Naive thymus-derived CD8-positive, alpha-beta T cell (primary cell): Measurements from ENCODE around the gene CCR3. TPM values are rescaled to one million over a fixed set of nuclear protein-coding genes. Genes with fewer than 3 reads are reported as not detected.

Source experiments
- ATAC-seq, 2 donors: fragments of 150-1000 bp; cut with Tn5 transposase in 1 of 2; sonication (Bioruptor Pico), chemical (Tn5 transposase) in 1 of 2; 1 replicate in 1 of 2; 2 replicates in 1 of 2; pipeline ENCODE4 v1.10.0; 2021; ENCODE audit warnings: mild to moderate bottlenecking in 2 of 2, moderate library complexity in 2 of 2
- POLR2A ChIA-PET: fragments of 350-600 bp; sonication (Branson Sonifier 250); formaldehyde crosslinking; loops from one replicate; lab custom pipeline; 2021; ENCODE audit warnings: antibody characterized with exemption; lab: Charles Lee
- DNase-seq, 10 donors: peaks; one replicate each; pipeline versions ENCODE4 v3.0.0 to v3.0.0-alpha.2; 2020 to 2022
- H3K27ac Mint-ChIP-seq, 10 donors: one replicate each; pipeline ENCODE4 v1.8.0; 2020 to 2022; ENCODE audit warnings: mild to moderate bottlenecking in 10 of 10, mixed read lengths in 10 of 10, moderate library complexity in 4 of 10, inconsistent platforms in 1 of 10
- H3K27me3 Mint-ChIP-seq, 5 donors: one replicate each; pipeline ENCODE4 v1.8.0; 2021 to 2022; ENCODE audit warnings: mixed read lengths in 5 of 5
- H3K36me3 Mint-ChIP-seq, 3 donors: one replicate each; pipeline ENCODE4 v1.8.0; 2020 to 2022; ENCODE audit warnings: mixed read lengths in 3 of 3, mild to moderate bottlenecking in 2 of 3, inconsistent platforms in 1 of 3
- H3K4me1 Mint-ChIP-seq, 4 donors: one replicate each; pipeline ENCODE4 v1.8.0; 2021 to 2022; ENCODE audit warnings: mixed read lengths in 4 of 4
- H3K4me3 Mint-ChIP-seq, 10 donors: one replicate each; pipeline ENCODE4 v1.8.0; 2020 to 2022; ENCODE audit warnings: mild to moderate bottlenecking in 10 of 10, mixed read lengths in 10 of 10, moderate library complexity in 6 of 10, inconsistent platforms in 1 of 10
- H3K9me3 Mint-ChIP-seq, 9 donors: one replicate each; pipeline ENCODE4 v1.8.0; 2020 to 2022; ENCODE audit warnings: mixed read lengths in 9 of 9, mild to moderate bottlenecking in 3 of 9, inconsistent platforms in 1 of 9, moderate library complexity in 1 of 9
- polyA plus RNA-seq, 3 donors: library from polyadenylated mRNA; unstranded; fragments of 300-500 nt; fragmentation: Illumina TruSeq; gene quantifications; one replicate each; pipeline ENCODE4 v1.2.3, GENCODE V29; 2021
- total RNA-seq, 8 experiments: library from RNA in 2 of 8; stranded (reverse) in 2 of 8; gene quantifications; one replicate each; pipeline ENCODE4 v1.2.3 and lab custom pipeline; 2021 to 2026

The CCR3 gene
- total and polyA plus RNA-seq, 5 experiments from 2014 or later, result not detected

- peak within 1 kb of the TSS in 7 of 10 donors; percentile 1 to 81 (median 30) for H3K4me3 Mint-ChIP-seq
- peak within 1 kb of the TSS in 8 of 10 donors; percentile 7 to 87 (median 48) for H3K27ac Mint-ChIP-seq
- POLR2A ChIA-PET, result interaction anchor here (0.7 to 0.8 kb wide), 2 partner anchors 97 to 143 kb away, joined by 3 read pairs; no protein-coding TSS in a partner anchor
- H3K27me3 Mint-ChIP-seq, result no peaks in the 10 kb centered on the region
- no peaks in the 10 kb centered on the region for H3K36me3 Mint-ChIP-seq
- H3K9me3 Mint-ChIP-seq, result no peaks in the 10 kb centered on the region
- peaks cover 7 to 44% (median 19%) of the 10 kb centered on the region in 4 donors for H3K4me1 Mint-ChIP-seq
- DNase-seq, result peak in 3 of 10 donors; percentile 14 to 18 (median 16)
- peak; percentile 48 to 52 for ATAC-seq
These were observed 34.0 kb upstream of the CCR3 start, which contains the start of gene CCR1 for GRCh38 chr3:46208167-46208704. Gene CCR1, minus strand, starts transcription at chr3:46208313. Its CDS starts 4,000 bp downstream, at chr3:46204313.

DNA sequence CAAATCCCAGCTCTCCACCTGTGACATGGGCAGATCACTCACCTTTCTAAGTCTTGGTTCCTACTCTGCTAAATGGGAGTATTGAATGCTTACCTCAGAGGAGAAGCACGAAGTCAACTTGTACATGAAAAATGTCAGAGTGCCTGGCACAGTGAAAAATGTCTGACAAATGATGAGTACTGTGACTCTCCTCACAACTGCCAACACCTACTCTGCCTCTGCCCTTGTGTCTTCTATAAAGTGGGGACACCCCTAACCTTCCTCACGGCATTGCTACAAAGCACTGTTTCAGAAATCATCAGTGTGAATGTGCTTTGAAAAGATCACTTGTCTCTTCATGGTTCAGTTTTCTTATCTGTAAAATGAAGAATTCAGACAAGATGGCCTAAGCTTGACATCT, 33.2 kb upstream of the CCR3 start:
- H3K4me1 Mint-ChIP-seq, result peaks cover 7 to 44% (median 19%) of the 10 kb centered on the region in 4 donors
- POLR2A ChIA-PET, result interaction anchor here (0.7 kb wide), 1 partner anchor 1865 kb away, joined by 3 read pairs; no protein-coding TSS in a partner anchor
- H3K9me3 Mint-ChIP-seq, result no peaks in the 10 kb centered on the region
- no peak for DNase-seq
- H3K4me3 Mint-ChIP-seq, result peak overlapping the region in 1 of 10 donors; percentile 30
- peak overlapping the region in 8 of 10 donors; percentile 7 to 85 (median 32) for H3K27ac Mint-ChIP-seq
- H3K27me3 Mint-ChIP-seq, result no peaks in the 10 kb centered on the region
- H3K36me3 Mint-ChIP-seq, result no peaks in the 10 kb centered on the region
- no peak for ATAC-seq

DNA sequence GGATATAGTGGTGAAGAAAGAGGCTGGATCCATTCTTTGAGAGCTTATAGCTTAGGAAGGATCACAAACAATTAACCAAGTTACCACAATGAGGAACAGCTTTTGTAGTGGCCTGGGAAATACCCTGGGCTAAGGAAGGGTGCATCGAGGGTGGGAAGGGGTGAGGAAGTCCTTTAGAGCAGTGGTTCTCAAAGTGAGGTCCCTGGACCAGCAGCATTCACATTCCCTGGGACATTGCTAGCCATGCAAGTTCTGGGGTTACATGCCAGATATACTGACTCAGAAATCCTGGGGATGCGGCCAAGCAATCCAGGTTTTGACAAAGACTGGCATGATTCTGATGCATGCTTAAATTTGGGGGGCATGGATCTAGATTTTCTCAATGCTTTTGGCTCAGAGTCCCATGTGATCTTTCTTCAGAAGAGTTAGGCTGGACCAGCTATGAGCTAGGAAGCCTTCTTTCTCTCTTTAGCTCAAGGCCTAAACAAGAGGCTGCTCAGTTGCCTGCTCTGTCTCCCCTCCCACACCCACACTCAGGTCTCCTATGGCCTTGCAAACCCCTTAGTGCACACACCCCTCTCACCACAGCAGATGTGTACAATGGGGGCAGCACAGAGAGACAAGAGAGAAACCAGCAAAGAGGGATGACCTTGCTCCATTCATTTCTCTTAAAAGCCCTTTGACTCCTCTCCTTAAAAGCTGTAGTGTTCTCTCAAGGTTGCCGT, 32.4 kb upstream of the CCR3 start:
- peaks cover 7 to 42% (median 20%) of the 10 kb centered on the region in 4 donors for H3K4me1 Mint-ChIP-seq
- POLR2A ChIA-PET, result interaction anchor here (0.7 kb wide), 1 partner anchor 1866 kb away, joined by 3 read pairs; no protein-coding TSS in a partner anchor
- no peaks in the 10 kb centered on the region for H3K36me3 Mint-ChIP-seq
- no peak overlapping the region for H3K4me3 Mint-ChIP-seq
- DNase-seq, result no peak
- H3K9me3 Mint-ChIP-seq, result no peaks in the 10 kb centered on the region
- no peak for ATAC-seq
- peak overlapping the region in 6 of 10 donors; percentile 17 to 85 (median 56) for H3K27ac Mint-ChIP-seq
- H3K27me3 Mint-ChIP-seq, result no peaks in the 10 kb centered on the region

- POLR2A ChIA-PET, result no interaction called here
- Mint-ChIP-seq H3K27ac (no peak overlapping the region), H3K36me3 (no peaks in the 10 kb centered on the region), H3K9me3 (no peaks in the 10 kb centered on the region), H3K4me1 (peaks cover 7 to 27% (median 19%) of the 10 kb centered on the region in 4 donors), H3K4me3 (no peak overlapping the region), H3K27me3 (no peaks in the 10 kb centered on the region)
- no peak for ATAC-seq
- DNase-seq, result no peak
These were observed 30.2 kb upstream of the CCR3 start for GRCh38 chr3:46212101-46212500.

DNA sequence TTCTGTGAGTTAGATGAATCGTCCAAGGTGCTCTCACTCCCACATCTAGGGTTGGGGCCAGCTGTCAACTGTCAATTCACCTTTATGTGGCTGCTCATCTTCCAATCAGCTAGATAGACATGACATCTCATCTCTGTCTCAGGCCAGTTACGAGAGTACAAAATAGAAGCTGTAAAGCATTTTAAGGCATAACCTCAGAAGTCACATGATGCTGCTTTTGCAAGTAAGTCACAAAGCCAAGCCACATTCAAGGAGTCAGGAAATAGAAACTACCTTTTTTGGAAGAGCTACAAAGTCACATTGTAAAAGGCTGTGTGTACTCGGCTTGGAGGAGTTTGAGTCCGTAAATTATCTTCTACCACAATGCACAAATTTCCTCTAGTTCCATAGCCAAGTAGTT, 29.1 kb upstream of the CCR3 start:
- H3K9me3 Mint-ChIP-seq, result no peaks in the 10 kb centered on the region
- POLR2A ChIA-PET, result interaction anchor here (0.7 kb wide), 1 partner anchor 339 kb away, joined by 4 read pairs; no protein-coding TSS in a partner anchor
- H3K4me3 Mint-ChIP-seq, result no peak overlapping the region
- ATAC-seq (peak; percentile 80 to 88), DNase-seq (peak in 5 of 10 donors; percentile 1 to 54 (median 28))
- H3K27ac Mint-ChIP-seq, result no peak overlapping the region
- H3K4me1 Mint-ChIP-seq, result peaks cover 3 to 16% (median 11%) of the 10 kb centered on the region in 4 donors
- no peaks in the 10 kb centered on the region for H3K27me3 Mint-ChIP-seq
- no peaks in the 10 kb centered on the region for H3K36me3 Mint-ChIP-seq

DNA sequence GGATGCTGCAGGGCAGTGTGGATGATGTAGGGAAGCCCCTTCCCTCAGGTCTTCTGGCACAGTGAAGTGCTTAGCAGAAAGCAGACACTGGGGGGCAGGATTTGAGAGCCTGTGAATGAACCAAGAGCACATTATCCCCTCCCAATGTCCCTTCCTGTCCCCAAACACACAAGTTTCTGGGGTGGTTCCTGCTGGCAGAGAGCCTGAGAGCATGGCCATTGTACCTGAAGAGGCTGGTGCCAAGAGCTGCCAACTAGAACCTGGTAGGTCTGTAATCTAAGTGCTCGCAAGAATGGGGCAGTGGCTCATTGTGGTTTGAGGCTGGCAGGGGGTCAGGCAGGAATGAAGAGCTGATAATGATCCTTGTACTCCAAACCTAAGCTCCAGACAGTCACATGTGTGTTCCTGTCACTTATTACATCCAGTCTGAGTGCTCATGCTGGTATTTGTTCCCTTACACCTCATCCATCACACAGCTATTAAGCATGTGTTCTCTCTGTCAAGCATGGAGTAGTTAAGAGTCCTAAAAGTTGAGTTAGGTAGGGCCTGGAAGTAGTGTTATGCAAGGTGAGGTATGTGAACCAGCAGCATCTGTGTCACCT, 27.4 kb upstream of the CCR3 start:
- POLR2A ChIA-PET, result no interaction called here
- ATAC-seq, result no peak
- H3K4me1 Mint-ChIP-seq, result peaks cover 0 to 4% (median 0%) of the 10 kb centered on the region in 4 donors

GRCh38 chr3:46215810-46216414, 26.3 kb upstream of the CCR3 start:
- ATAC-seq (no peak), DNase-seq (no peak)
- H3K4me3 Mint-ChIP-seq, result no peak overlapping the region
- POLR2A ChIA-PET, result no interaction called here
- H3K36me3 Mint-ChIP-seq, result no peaks in the 10 kb centered on the region
- H3K27ac Mint-ChIP-seq, result peak overlapping the region in 1 of 10 donors; percentile 26
- H3K27me3 Mint-ChIP-seq, result no peaks in the 10 kb centered on the region
- peaks cover 0 to 11% (median 2%) of the 10 kb centered on the region in 9 donors for H3K9me3 Mint-ChIP-seq
- H3K4me1 Mint-ChIP-seq, result peaks cover 0 to 3% (median under 1%) of the 10 kb centered on the region in 4 donors

More for the DNA sequence above, 27.4 kb upstream of the CCR3 start:
- Mint-ChIP-seq H3K36me3 (no peaks in the 10 kb centered on the region), H3K9me3 (peaks cover 0 to 8% (median 2%) of the 10 kb centered on the region in 9 donors), H3K27me3 (no peaks in the 10 kb centered on the region), H3K27ac (peak overlapping the region in 1 of 10 donors; percentile 77), H3K4me3 (no peak overlapping the region)
- DNase-seq, result no peak

DNA sequence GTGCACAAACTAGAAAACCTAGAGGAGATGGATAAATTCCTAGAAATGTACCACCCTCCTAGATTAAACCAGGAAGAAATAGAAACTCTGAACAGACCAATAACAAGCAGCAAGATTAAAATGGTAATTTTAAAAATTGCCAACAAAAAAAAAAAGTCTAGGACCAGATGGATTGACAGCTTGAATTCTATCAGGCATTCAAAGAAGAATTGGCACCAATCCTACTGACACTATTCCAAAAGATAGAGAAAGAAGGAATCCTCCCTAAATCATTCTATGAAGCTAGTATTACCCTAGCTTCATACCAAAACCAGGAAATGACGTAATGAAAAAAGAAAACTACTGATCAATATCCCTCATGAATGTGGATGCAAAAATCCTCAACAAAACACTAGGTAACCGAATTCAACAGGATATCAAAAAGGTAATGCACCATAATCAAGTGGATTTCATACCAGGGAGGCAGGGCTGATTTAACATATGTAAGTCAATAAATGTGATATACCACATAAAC, 24.0 kb upstream of the CCR3 start:
- Mint-ChIP-seq H3K4me1 (peaks cover 0 to 23% (median 2%) of the 10 kb centered on the region in 4 donors), H3K27ac (no peak overlapping the region), H3K27me3 (no peaks in the 10 kb centered on the region), H3K9me3 (peaks cover 0 to 11% (median 2%) of the 10 kb centered on the region in 9 donors), H3K36me3 (no peaks in the 10 kb centered on the region), H3K4me3 (no peak overlapping the region)
- POLR2A ChIA-PET, result no interaction called here
- no peak for DNase-seq
- no peak for ATAC-seq

DNA sequence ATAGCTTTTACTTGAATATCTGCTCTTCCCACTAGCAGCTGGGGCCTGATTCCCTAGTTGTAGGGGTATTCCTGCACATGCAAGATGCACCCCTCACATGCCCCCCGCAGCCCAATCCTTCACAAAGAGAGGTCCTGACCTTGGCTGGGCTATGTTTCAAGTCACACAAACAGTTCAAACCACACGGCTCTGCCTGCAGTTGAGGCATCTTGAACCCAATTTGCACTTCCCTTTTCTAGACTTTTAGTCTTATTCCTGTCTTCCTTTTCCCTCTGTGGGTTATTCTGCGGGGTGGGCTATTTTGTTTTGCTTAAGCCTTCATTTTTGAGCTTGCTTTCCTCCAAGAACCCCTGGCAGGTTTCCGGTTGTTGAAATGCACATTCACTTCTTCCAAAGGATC, 20.9 kb upstream of the CCR3 start:
- H3K4me1 Mint-ChIP-seq, result peaks cover 0 to 31% (median under 1%) of the 10 kb centered on the region in 4 donors
- peaks cover 0 to 2% (median under 1%) of the 10 kb centered on the region in 3 donors for H3K36me3 Mint-ChIP-seq
- ATAC-seq (no peak), DNase-seq (no peak)
- H3K27me3 Mint-ChIP-seq, result peaks cover 0 to 4% (median 0%) of the 10 kb centered on the region in 5 donors
- peaks cover 0 to 16% (median 3%) of the 10 kb centered on the region in 9 donors for H3K9me3 Mint-ChIP-seq
- no peak overlapping the region for H3K4me3 Mint-ChIP-seq
- POLR2A ChIA-PET, result no interaction called here
- no peak overlapping the region for H3K27ac Mint-ChIP-seq

DNA sequence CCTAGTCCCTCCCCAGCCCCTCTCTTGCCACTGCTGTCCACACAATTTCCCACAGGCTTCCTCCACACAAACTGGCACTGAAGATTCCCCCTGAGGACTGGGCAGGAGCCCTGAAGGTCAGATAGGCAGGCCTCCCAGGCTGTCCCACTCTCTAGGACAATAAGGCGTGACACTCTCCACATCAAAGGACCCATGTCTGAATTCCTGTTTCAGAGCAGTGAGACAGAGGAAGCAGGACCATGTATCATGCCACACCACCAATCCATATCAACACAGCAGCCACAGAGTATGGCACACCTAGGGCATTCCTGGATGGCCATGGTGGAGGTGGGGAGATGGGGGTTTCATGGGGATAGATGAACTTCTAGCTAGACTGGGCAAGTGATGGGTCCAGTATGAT, 20.3 kb upstream of the CCR3 start:
- peaks cover 0 to 34% (median under 1%) of the 10 kb centered on the region in 4 donors for H3K4me1 Mint-ChIP-seq
- peaks cover 0 to 4% (median 0%) of the 10 kb centered on the region in 5 donors for H3K27me3 Mint-ChIP-seq
- peaks cover 0 to 22% (median 6%) of the 10 kb centered on the region in 9 donors for H3K9me3 Mint-ChIP-seq
- H3K4me3 Mint-ChIP-seq, result no peak overlapping the region
- peak overlapping the region in 2 of 10 donors; percentile 28 to 35 for H3K27ac Mint-ChIP-seq
- ATAC-seq, result no peak
- DNase-seq, result no peak
- peaks cover 0 to 6% (median 2%) of the 10 kb centered on the region in 3 donors for H3K36me3 Mint-ChIP-seq
- POLR2A ChIA-PET, result no interaction called here

DNA sequence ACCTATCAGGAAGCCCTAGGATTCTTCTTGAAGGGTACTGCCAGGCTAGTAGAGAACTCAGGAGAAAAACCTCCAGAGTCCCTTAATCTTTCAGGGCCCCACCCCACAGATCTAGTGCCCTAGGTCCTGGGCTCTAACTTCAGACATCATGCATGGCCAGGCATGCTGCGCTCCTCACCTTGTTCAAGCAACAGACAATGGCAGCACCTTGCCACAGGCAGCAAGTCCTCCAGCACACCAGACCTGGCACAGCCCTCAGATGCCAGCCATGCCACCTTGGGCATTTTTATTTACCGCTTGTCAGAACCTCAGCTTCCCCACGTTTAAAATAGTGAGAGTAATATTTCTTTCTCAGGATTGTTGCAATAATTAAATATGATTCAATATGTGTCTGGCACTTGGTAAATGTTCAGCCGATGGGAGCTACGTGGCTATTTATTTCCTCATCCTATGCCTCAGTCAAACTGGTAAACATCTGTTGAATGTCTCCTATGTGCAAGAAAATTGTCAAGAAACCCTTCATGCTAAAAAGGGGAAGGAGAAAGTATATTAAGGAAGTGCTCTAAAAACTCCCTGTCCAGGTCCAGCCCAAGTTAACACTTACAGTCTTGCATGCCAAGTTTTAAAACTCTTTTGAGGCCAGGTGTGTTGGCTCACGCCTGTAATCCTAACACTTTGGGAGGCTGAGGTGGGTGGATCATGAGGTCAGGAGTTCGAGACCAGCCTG, 19.7 kb upstream of the CCR3 start:
- H3K4me1 Mint-ChIP-seq, result peaks cover 0 to 34% (median under 1%) of the 10 kb centered on the region in 4 donors
- ATAC-seq, result no peak
- peaks cover 0 to 22% (median 6%) of the 10 kb centered on the region in 9 donors for H3K9me3 Mint-ChIP-seq
- no peak for DNase-seq
- H3K27ac Mint-ChIP-seq, result peak overlapping the region in 2 of 10 donors; percentile 23 to 30
- H3K27me3 Mint-ChIP-seq, result peaks cover 0 to 4% (median under 1%) of the 10 kb centered on the region in 5 donors
- POLR2A ChIA-PET, result no interaction called here
- H3K4me3 Mint-ChIP-seq, result no peak overlapping the region
- peaks cover 0 to 6% (median 2%) of the 10 kb centered on the region in 3 donors for H3K36me3 Mint-ChIP-seq
